Neural progenitor cell (in vitro differentiated cells): ENCODE results near the gene FAM110C. TPM values are rescaled to one million over a fixed set of nuclear protein-coding genes. Genes with fewer than 3 reads are reported as not detected.

Source experiments
- DNase-seq: peaks from one replicate; pipeline ENCODE4 v3.0.0-alpha.2; 2016; ENCODE audit warnings: low spot score
- H2AFZ ChIP-seq: fragments of 200-600 bp; sonication (generic); replicated peaks from 2 replicates; pipeline ENCODE4 v1.6.1; 2016; ENCODE audit warnings: antibody characterized with exemption
- H3F3A ChIP-seq: fragments of 200-600 bp; sonication (generic); 2 replicates; pipeline ENCODE4 v1.6.1; 2016; ENCODE audit warnings: antibody characterized with exemption, low read depth
- H3K27ac ChIP-seq: fragments of 200-600 bp; sonication (generic); 2 replicates; pipeline ENCODE4 v1.5.1; 2016; ENCODE audit warnings: mild to moderate bottlenecking
- H3K27me3 ChIP-seq: fragments of 200-600 bp; sonication (generic); 2 replicates; pipeline ENCODE4 v1.6.1; 2016; ENCODE audit warnings: mild to moderate bottlenecking, moderate library complexity
- H3K36me3 ChIP-seq: fragments of 200-600 bp; sonication (generic); 2 replicates; pipeline ENCODE4 v1.5.1; 2016
- H3K4me1 ChIP-seq: fragments of 200-600 bp; sonication (generic); 2 replicates; pipeline ENCODE4 v1.6.1; 2016; ENCODE audit warnings: mixed run types
- H3K4me2 ChIP-seq: fragments of 200-600 bp; sonication (generic); 2 replicates; pipeline ENCODE4 v1.6.1; 2016
- H3K4me3 ChIP-seq: fragments of 200-600 bp; sonication (generic); 2 replicates; pipeline ENCODE4 v1.5.1; 2016
- H3K79me2 ChIP-seq: fragments of 200-600 bp; sonication (generic); 2 replicates; pipeline ENCODE4 v1.6.1; 2016; ENCODE audit warnings: low read depth
- H3K9ac ChIP-seq: fragments of 200-600 bp; sonication (generic); 2 replicates; pipeline ENCODE4 v1.6.1; 2016
- H3K9me3 ChIP-seq: fragments of 200-600 bp; sonication (generic); 2 replicates; pipeline ENCODE4 v1.5.1; 2016; ENCODE audit warnings: low read depth
- H4K20me1 ChIP-seq: fragments of 200-600 bp; sonication (generic); 2 replicates; pipeline ENCODE4 v1.6.1; 2016; ENCODE audit warnings: low read depth
- H3K27ac Mint-ChIP-seq: 3 replicates; pipeline ENCODE4 v1.8.0; 2021; ENCODE audit warnings: mixed read lengths
- H3K27me3 Mint-ChIP-seq: 2 replicates; pipeline ENCODE4 v1.8.0; 2022; ENCODE audit warnings: low read depth, mild to moderate bottlenecking, inconsistent platforms, moderate library complexity, mixed read lengths; ENCODE audit not compliant: insufficient read depth
- H3K36me3 Mint-ChIP-seq: 3 replicates; pipeline ENCODE4 v1.8.0; 2021; ENCODE audit warnings: mixed read lengths
- H3K4me1 Mint-ChIP-seq: 3 replicates; pipeline ENCODE4 v1.8.0; 2021; ENCODE audit warnings: mixed read lengths
- H3K4me3 Mint-ChIP-seq: 3 replicates; pipeline ENCODE4 v1.8.0; 2021; ENCODE audit warnings: mild to moderate bottlenecking, moderate library complexity, mixed read lengths
- H3K9me3 Mint-ChIP-seq: 3 replicates; pipeline ENCODE4 v1.8.0; 2020; ENCODE audit warnings: mixed read lengths
- CTCF ChIP-seq: fragments of 200-600 bp; sonication (generic); IDR thresholded peaks from 2 replicates; pipeline ENCODE4 v1.5.1; 2017; ENCODE audit warnings: antibody characterized with exemption, mild to moderate bottlenecking
- EZH2 ChIP-seq: fragments of 200-600 bp; sonication (generic); IDR thresholded peaks from 2 replicates; pipeline ENCODE4 v1.6.1; 2017; ENCODE audit warnings: antibody characterized with exemption, mild to moderate bottlenecking, moderate library complexity
- EZH2phosphoT487 ChIP-seq: fragments of 200-600 bp; sonication (generic); IDR thresholded peaks from 2 replicates; pipeline ENCODE4 v1.6.1; 2017; ENCODE audit warnings: antibody characterized with exemption
- total RNA-seq: library from RNA; depleted of rRNA; stranded (reverse); fragments of >200 nt; gene quantifications from 2 replicates; pipeline ENCODE4 v1.2.3, GENCODE V29; 2015; ENCODE audit warnings: low replicate concordance

FAM110C gene
- total RNA-seq, 1 donor from 2014 or later: 0.65 TPM

GRCh38 chr2:85761-86160, 39.5 kb upstream of the FAM110C start:
- Histone ChIP-seq H3K36me3 (no peaks in the 10 kb centered on the region), H4K20me1 (no peaks in the 10 kb centered on the region), H3K27ac (no peak overlapping the region), H3F3A (no peaks in the 10 kb centered on the region), H3K4me1 (no peaks in the 10 kb centered on the region), H3K79me2 (no peaks in the 10 kb centered on the region), H3K27me3 (no peaks in the 10 kb centered on the region), H3K9me3 (no peaks in the 10 kb centered on the region), H3K9ac (no peak overlapping the region), H2AFZ (no peak overlapping the region), H3K4me3 (no peak overlapping the region), H3K4me2 (no peak overlapping the region)
- Mint-ChIP-seq H3K4me3 (no peak overlapping the region), H3K9me3 (peaks cover 3% of the 10 kb centered on the region), H3K27ac (no peak overlapping the region), H3K4me1 (no peaks in the 10 kb centered on the region), H3K36me3 (no peaks in the 10 kb centered on the region), H3K27me3 (no peaks in the 10 kb centered on the region)
- no peak for DNase-seq
- TF ChIP-seq CTCF (no peak), EZH2phosphoT487 (no peak), EZH2 (no peak)

- Histone ChIP-seq H3K9me3 (no peaks in the 10 kb centered on the region), H3K27ac (no peak overlapping the region), H3K36me3 (no peaks in the 10 kb centered on the region), H2AFZ (no peak overlapping the region), H3K27me3 (no peaks in the 10 kb centered on the region), H3K4me1 (no peaks in the 10 kb centered on the region), H3K9ac (no peak overlapping the region), H3K4me3 (no peak overlapping the region), H4K20me1 (no peaks in the 10 kb centered on the region), H3F3A (no peaks in the 10 kb centered on the region), H3K4me2 (no peak overlapping the region), H3K79me2 (no peaks in the 10 kb centered on the region)
- DNase-seq: no peak
- no peaks in the 10 kb centered on the region for H3K36me3 Mint-ChIP-seq
- H3K27me3 Mint-ChIP-seq: no peaks in the 10 kb centered on the region
- H3K4me3 Mint-ChIP-seq: no peak overlapping the region
- no peak for TF ChIP-seq EZH2
- no peak for TF ChIP-seq EZH2phosphoT487
- no peak for TF ChIP-seq CTCF
- no peaks in the 10 kb centered on the region for H3K9me3 Mint-ChIP-seq
- no peaks in the 10 kb centered on the region for H3K4me1 Mint-ChIP-seq
- no peak overlapping the region for H3K27ac Mint-ChIP-seq
Measured at GRCh38 chr2:84121-84520, 37.8 kb upstream of the FAM110C start.

GRCh38 chr2:80971-81736, 34.8 kb upstream of the FAM110C start:
- H3K27me3 ChIP-seq: no peaks in the 10 kb centered on the region
- no peaks in the 10 kb centered on the region for H3K36me3 ChIP-seq
- H3K4me3 ChIP-seq: no peak overlapping the region
- Mint-ChIP-seq H3K36me3 (peaks cover 2% of the 10 kb centered on the region), H3K27me3 (no peaks in the 10 kb centered on the region), H3K4me3 (no peak overlapping the region), H3K9me3 (peaks cover 3% of the 10 kb centered on the region), H3K27ac (no peak overlapping the region), H3K4me1 (no peaks in the 10 kb centered on the region)
- H3K9ac ChIP-seq: no peak overlapping the region
- no peaks in the 10 kb centered on the region for H3K9me3 ChIP-seq
- no peaks in the 10 kb centered on the region for H3K4me1 ChIP-seq
- no peak overlapping the region for H2AFZ ChIP-seq
- no peaks in the 10 kb centered on the region for H3K79me2 ChIP-seq
- H4K20me1 ChIP-seq: no peaks in the 10 kb centered on the region
- H3F3A ChIP-seq: no peaks in the 10 kb centered on the region
- H3K4me2 ChIP-seq: no peak overlapping the region
- TF ChIP-seq EZH2phosphoT487 (no peak), EZH2 (no peak), CTCF (no peak)
- H3K27ac ChIP-seq: no peak overlapping the region
- DNase-seq: no peak
